Smooth muscle cell (in vitro differentiated cells): ENCODE results near the gene SERP2. TPM values are rescaled to one million over a fixed set of nuclear protein-coding genes. Genes with fewer than 3 reads are reported as not detected.

ENCODE experiments used
- DNase-seq: peaks from one replicate; lab custom pipeline; 2025; ENCODE audit not compliant: unreplicated experiment; lab: John Stamatoyannopoulos, UW
- H2AFZ ChIP-seq: fragments of 200-600 bp; sonication (generic); 2 replicates; pipeline ENCODE4 v1.6.0; 2016; ENCODE audit warnings: antibody characterized with exemption, low read depth, mild to moderate bottlenecking
- H3F3A ChIP-seq: fragments of 200-600 bp; sonication (generic); 2 replicates; pipeline ENCODE4 v1.6.0; 2017; ENCODE audit warnings: antibody characterized with exemption, low read depth
- H3K27ac ChIP-seq: fragments of 200-600 bp; sonication (generic); 2 replicates; pipeline ENCODE4 v1.5.1; 2016; ENCODE audit warnings: low read depth, mild to moderate bottlenecking
- H3K27me3 ChIP-seq: fragments of 200-600 bp; sonication (generic); 2 replicates; pipeline ENCODE4 v1.6.1; 2016; ENCODE audit warnings: low read depth, mild to moderate bottlenecking
- H3K36me3 ChIP-seq: fragments of 200-600 bp; sonication (generic); 2 replicates; pipeline ENCODE4 v1.5.1; 2016; ENCODE audit warnings: low read depth
- H3K4me1 ChIP-seq: fragments of 200-600 bp; sonication (generic); 2 replicates; pipeline ENCODE4 v1.5.1; 2016; ENCODE audit warnings: low read depth
- H3K4me2 ChIP-seq: fragments of 200-600 bp; sonication (generic); 2 replicates; pipeline ENCODE4 v1.6.0; 2016; ENCODE audit warnings: mild to moderate bottlenecking
- H3K4me3 ChIP-seq: fragments of 200-600 bp; sonication (generic); 2 replicates; pipeline ENCODE4 v1.5.1; 2016; ENCODE audit warnings: mild to moderate bottlenecking
- H3K79me2 ChIP-seq: fragments of 200-600 bp; sonication (generic); 2 replicates; pipeline ENCODE4 v1.6.0; 2016; ENCODE audit warnings: low read depth, mild to moderate bottlenecking
- H3K9ac ChIP-seq: fragments of 200-600 bp; sonication (generic); 2 replicates; pipeline ENCODE4 v1.6.0; 2016; ENCODE audit warnings: low read depth
- H3K9me3 ChIP-seq: fragments of 200-600 bp; sonication (generic); replicated peaks from 2 replicates; pipeline ENCODE4 v1.5.1; 2016; ENCODE audit warnings: low read depth
- H4K20me1 ChIP-seq: fragments of 200-600 bp; sonication (generic); 2 replicates; pipeline ENCODE4 v1.6.0; 2016; ENCODE audit warnings: low read depth
- WGBS: methylation state at CpG from one replicate; pipeline ENCODE4 v1.1.7; 2016; ENCODE audit warnings: low lambda C conversion rate; 5-methylcytosine and 5-hydroxymethylcytosine counted together
- polyA plus RNA-seq: library from polyadenylated mRNA; unstranded; fragments of >200 nt; fragmentation: Nextera tagmentation; extraction: Ambion mirVana; gene quantifications from 2 replicates; pipeline ENCODE4 v1.2.1, GENCODE V29; 2016
- total RNA-seq: library from RNA; depleted of rRNA; stranded (reverse); fragments of >200 nt; gene quantifications from 2 replicates; pipeline ENCODE4 v1.2.3, GENCODE V29; 2014
- TF ChIP-seq, protein P1 (sequence below): fragments of 200-600 bp; sonication (generic); IDR thresholded peaks from 2 replicates; pipeline ENCODE4 v1.5.1; 2017; ENCODE audit warnings: borderline replicate concordance, mild to moderate bottlenecking, antibody characterized with exemption; ENCODE audit not compliant: insufficient read depth, poor library complexity, severe bottlenecking

Gene SERP2
- total and polyA plus RNA-seq, 2 experiments from 2014 or later = 1.8 to 2.1 TPM

GRCh38 chr13:44432650-44433049 lies 59.0 kb downstream of the SERP2 start:
- Histone ChIP-seq H3K27ac (peak overlapping the region; percentile 4), H3K36me3 (no peaks in the 10 kb centered on the region)

DNA sequence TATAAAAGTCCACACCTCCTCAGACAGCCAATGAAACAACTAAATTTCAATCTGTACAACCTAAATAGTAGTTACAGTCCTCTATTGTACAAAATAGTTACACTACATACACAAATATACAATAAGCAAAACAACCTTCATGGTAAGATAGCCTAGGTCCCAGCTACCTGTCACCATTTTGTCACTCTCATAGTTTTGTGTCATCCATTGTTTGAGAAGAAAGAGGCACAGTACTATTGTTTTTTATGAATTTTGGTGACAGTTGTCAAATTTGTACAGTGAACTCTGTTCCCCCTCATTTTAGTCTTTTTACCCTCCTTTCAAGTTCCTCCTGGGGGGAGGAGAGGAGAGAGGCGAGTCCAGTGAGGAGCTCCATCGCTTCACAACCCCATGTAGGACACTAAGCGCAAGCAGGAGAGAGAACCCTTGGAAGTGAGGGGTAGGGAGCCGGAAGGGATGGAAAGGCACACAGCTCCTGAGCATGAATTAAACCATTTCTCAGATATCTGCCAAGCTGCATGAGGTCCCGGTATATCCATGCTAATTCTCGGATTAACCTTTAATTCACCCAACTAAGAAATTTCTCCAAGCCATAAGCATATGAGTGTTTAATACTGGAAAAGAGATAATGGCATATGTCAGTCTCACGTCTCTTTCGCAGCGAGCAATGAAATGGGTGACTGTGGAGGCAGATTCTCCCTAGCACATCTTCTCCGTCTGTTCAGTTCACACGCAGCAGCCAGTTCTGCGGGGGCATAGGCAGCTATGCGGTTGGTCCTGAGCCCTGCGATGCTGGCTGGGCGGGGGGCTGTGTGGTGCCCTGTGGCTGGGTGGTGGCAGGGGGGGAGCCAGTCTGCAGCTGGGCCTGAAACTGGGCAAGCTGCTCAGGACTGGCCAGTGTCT lies 60.5 kb downstream of the SERP2 start:
- TF ChIP-seq, protein P1, sequence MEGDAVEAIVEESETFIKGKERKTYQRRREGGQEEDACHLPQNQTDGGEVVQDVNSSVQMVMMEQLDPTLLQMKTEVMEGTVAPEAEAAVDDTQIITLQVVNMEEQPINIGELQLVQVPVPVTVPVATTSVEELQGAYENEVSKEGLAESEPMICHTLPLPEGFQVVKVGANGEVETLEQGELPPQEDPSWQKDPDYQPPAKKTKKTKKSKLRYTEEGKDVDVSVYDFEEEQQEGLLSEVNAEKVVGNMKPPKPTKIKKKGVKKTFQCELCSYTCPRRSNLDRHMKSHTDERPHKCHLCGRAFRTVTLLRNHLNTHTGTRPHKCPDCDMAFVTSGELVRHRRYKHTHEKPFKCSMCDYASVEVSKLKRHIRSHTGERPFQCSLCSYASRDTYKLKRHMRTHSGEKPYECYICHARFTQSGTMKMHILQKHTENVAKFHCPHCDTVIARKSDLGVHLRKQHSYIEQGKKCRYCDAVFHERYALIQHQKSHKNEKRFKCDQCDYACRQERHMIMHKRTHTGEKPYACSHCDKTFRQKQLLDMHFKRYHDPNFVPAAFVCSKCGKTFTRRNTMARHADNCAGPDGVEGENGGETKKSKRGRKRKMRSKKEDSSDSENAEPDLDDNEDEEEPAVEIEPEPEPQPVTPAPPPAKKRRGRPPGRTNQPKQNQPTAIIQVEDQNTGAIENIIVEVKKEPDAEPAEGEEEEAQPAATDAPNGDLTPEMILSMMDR = no peak
- H2AFZ ChIP-seq = no peak overlapping the region
- H4K20me1 ChIP-seq = peaks cover 39% of the 10 kb centered on the region
- no peaks in the 10 kb centered on the region for H3K9me3 ChIP-seq
- H3K27me3 ChIP-seq = no peaks in the 10 kb centered on the region
- peaks cover 10% of the 10 kb centered on the region for H3K79me2 ChIP-seq
- peaks cover 27% of the 10 kb centered on the region for H3K4me1 ChIP-seq
- H3F3A ChIP-seq = peaks cover 14% of the 10 kb centered on the region
- no peak for DNase-seq
- 88% methylated on average over 15 of the region's 15 CpGs for WGBS
- H3K9ac ChIP-seq = peak overlapping the region; percentile 98
- no peaks in the 10 kb centered on the region for H3K36me3 ChIP-seq
- peak overlapping the region; percentile 97 for H3K4me3 ChIP-seq
- H3K4me2 ChIP-seq = peak overlapping the region; percentile 91
- peak overlapping the region; percentile 97 for H3K27ac ChIP-seq

More at GRCh38 chr13:44432650-44433049, 59.0 kb downstream of the SERP2 start:
- peaks cover 13% of the 10 kb centered on the region for H3F3A ChIP-seq
- H3K9ac ChIP-seq = no peak overlapping the region
- no peak for DNase-seq
- no peak overlapping the region for H2AFZ ChIP-seq
- peaks cover 10% of the 10 kb centered on the region for H3K79me2 ChIP-seq
- H3K4me1 ChIP-seq = peaks cover 25% of the 10 kb centered on the region
- peaks cover 33% of the 10 kb centered on the region for H4K20me1 ChIP-seq
- H3K4me3 ChIP-seq = no peak overlapping the region
- H3K9me3 ChIP-seq = no peaks in the 10 kb centered on the region
- TF ChIP-seq, protein P1 = no peak
- WGBS = 91% methylated on average over 5 of the region's 5 CpGs
- H3K4me2 ChIP-seq = no peak overlapping the region
- no peaks in the 10 kb centered on the region for H3K27me3 ChIP-seq

DNA sequence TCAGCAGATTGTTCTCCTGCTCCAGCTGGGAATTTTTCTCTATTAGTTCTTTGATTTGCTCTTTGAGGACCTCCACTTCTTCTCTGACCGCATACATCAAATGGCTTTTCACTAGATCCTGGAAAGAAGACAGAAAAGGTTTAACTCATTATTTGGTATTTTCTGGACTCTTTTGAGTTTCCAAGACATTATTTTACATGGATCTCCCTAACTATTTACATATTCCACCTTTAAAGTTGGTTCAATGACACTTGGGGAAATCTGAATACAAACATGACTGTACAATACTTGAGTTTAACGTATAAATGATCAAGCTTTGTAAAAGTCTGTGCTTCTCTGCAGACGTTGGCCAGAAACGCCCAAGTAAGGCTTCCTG lies 61.1 kb downstream of the SERP2 start:
- Histone ChIP-seq H3K4me2 (peak overlapping the region; percentile 91), H4K20me1 (peaks cover 46% of the 10 kb centered on the region), H3F3A (peaks cover 14% of the 10 kb centered on the region), H3K36me3 (no peaks in the 10 kb centered on the region), H3K27me3 (no peaks in the 10 kb centered on the region), H3K4me3 (peak overlapping the region; percentile 97), H3K9ac (peak overlapping the region; percentile 98), H3K9me3 (no peaks in the 10 kb centered on the region), H3K79me2 (peaks cover 10% of the 10 kb centered on the region), H2AFZ (no peak overlapping the region), H3K27ac (peak overlapping the region; percentile 97), H3K4me1 (peaks cover 27% of the 10 kb centered on the region)
- TF ChIP-seq, protein P1 = no peak
- DNase-seq = no peak
- WGBS = 19% methylated on average over 4 of the region's 4 CpGs
